PC-9 (cell line): ENCODE data around the gene N4BP2L2. TPM values are rescaled to one million over a fixed set of nuclear protein-coding genes. Genes with fewer than 3 reads are reported as not detected.

Experiments used
- BruUV-seq: library from RNA; stranded (reverse); fragments of 400-500 nt; replicated peaks from 2 replicates; lab custom pipeline; 2021; lab: Mats Ljungman, UMichigan
- CTCF ChIA-PET: fragments of 300-600 bp; sonication (Branson Sonifier 250); formaldehyde crosslinking; loops from one replicate; lab custom pipeline; 2022; ENCODE audit warnings: antibody characterized with exemption; lab: Charles Lee
- POLR2A ChIA-PET: fragments of 300-600 bp; sonication (Branson Sonifier 250); formaldehyde crosslinking; loops from one replicate; lab custom pipeline; 2022; ENCODE audit warnings: antibody characterized with exemption; ENCODE audit not compliant: unreplicated experiment; lab: Charles Lee
- DNase-seq, 2 experiments: peaks; one replicate each; pipeline versions ENCODE4 v3.0.0 to v3.0.0-alpha.2; 2015 to 2022; ENCODE audit warnings: mixed read lengths in 1 of 2
- H2AFZ ChIP-seq: fragments of 200-600 bp; sonication (generic); 2 replicates; pipeline ENCODE4 v1.8.1; 2017; ENCODE audit warnings: antibody characterized with exemption
- H3F3A ChIP-seq: fragments of 200-600 bp; sonication (generic); 2 replicates; pipeline ENCODE4 v1.8.1; 2017; ENCODE audit warnings: antibody characterized with exemption, mild to moderate bottlenecking, low read depth; ENCODE audit not compliant: insufficient read depth
- H3K27ac ChIP-seq: fragments of 200-600 bp; sonication (generic); 2 replicates; pipeline ENCODE4 v1.6.1; 2016; ENCODE audit warnings: mixed run types
- H3K27me3 ChIP-seq: fragments of 200-600 bp; sonication (generic); 2 replicates; pipeline ENCODE4 v1.6.1; 2016; ENCODE audit warnings: low read depth, mixed run types; ENCODE audit not compliant: insufficient read depth
- H3K36me3 ChIP-seq: fragments of 200-600 bp; sonication (generic); 2 replicates; pipeline ENCODE4 v1.6.1; 2016; ENCODE audit warnings: low read depth, mixed run types
- H3K4me1 ChIP-seq: fragments of 200-600 bp; sonication (generic); replicated peaks from 2 replicates; pipeline ENCODE4 v1.6.1; 2016; ENCODE audit warnings: mixed run types; ENCODE audit not compliant: insufficient read depth
- H3K4me2 ChIP-seq: fragments of 200-600 bp; sonication (generic); 2 replicates; pipeline ENCODE4 v1.6.1; 2017; ENCODE audit warnings: mixed run types
- H3K4me3 ChIP-seq: fragments of 200-600 bp; sonication (generic); 2 replicates; pipeline ENCODE4 v1.6.1; 2016; ENCODE audit warnings: mixed run types
- H3K79me2 ChIP-seq: fragments of 200-600 bp; sonication (generic); 2 replicates; pipeline ENCODE4 v1.6.1; 2017; ENCODE audit warnings: low read depth, mixed run types
- H3K9me2 ChIP-seq: fragments of 200-600 bp; sonication (generic); 2 replicates; pipeline ENCODE4 v1.8.1; 2017; ENCODE audit warnings: mild to moderate bottlenecking; ENCODE audit not compliant: insufficient read depth
- H3K9me3 ChIP-seq: fragments of 200-600 bp; sonication (generic); 2 replicates; pipeline ENCODE4 v1.8.1; 2016; ENCODE audit warnings: low read depth; ENCODE audit not compliant: insufficient read depth
- H4K20me1 ChIP-seq: fragments of 200-600 bp; sonication (generic); 2 replicates; pipeline ENCODE4 v1.8.1; 2017; ENCODE audit not compliant: insufficient read depth
- EZH2 ChIP-seq: fragments of 200-600 bp; sonication (generic); IDR thresholded peaks from 2 replicates; pipeline ENCODE4 v1.8.0; 2017; ENCODE audit warnings: antibody characterized with exemption, low read depth
- intact Hi-C: fragments of 100-400 bp; cut with micrococcal nuclease; formaldehyde crosslinking; loops from one replicate; pipeline ENCODE4 v1.10.0; 2022; ENCODE audit not compliant: unreplicated experiment
- total RNA-seq: library from RNA; stranded (reverse); gene quantifications from 2 replicates; pipeline ENCODE4 v1.2.3, GENCODE V29; 2021
- TF ChIP-seq, protein P1 (sequence below): fragments of 200-600 bp; sonication (generic); conservative IDR thresholded peaks from 2 replicates; pipeline ENCODE4 v1.6.1; 2017; ENCODE audit warnings: mixed run types, antibody characterized with exemption, mild to moderate bottlenecking, moderate library complexity

N4BP2L2 gene
- total RNA-seq, 1 experiment from 2014 or later: 81.3 TPM

DNA sequence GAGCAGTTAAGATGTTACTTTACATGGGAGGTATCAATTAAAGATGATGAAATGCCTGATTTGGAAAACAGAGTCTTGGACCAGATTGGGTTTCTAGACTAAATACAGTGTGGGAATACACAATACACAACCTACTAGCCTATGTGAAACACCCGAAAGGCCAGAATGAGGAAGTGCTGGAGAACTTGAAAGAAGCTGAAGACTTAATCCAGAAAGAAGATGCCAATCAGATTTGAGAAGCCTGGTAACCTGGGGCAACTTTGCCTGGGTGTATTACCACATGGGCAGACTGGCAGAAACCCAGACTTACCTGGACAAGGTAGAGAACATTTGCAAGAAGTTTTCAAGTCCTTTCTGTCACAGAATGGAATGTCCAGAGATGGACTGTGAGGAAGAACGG, 153.9 kb downstream of the N4BP2L2 start:
- no TSS peak for BruUV-seq

DNA sequence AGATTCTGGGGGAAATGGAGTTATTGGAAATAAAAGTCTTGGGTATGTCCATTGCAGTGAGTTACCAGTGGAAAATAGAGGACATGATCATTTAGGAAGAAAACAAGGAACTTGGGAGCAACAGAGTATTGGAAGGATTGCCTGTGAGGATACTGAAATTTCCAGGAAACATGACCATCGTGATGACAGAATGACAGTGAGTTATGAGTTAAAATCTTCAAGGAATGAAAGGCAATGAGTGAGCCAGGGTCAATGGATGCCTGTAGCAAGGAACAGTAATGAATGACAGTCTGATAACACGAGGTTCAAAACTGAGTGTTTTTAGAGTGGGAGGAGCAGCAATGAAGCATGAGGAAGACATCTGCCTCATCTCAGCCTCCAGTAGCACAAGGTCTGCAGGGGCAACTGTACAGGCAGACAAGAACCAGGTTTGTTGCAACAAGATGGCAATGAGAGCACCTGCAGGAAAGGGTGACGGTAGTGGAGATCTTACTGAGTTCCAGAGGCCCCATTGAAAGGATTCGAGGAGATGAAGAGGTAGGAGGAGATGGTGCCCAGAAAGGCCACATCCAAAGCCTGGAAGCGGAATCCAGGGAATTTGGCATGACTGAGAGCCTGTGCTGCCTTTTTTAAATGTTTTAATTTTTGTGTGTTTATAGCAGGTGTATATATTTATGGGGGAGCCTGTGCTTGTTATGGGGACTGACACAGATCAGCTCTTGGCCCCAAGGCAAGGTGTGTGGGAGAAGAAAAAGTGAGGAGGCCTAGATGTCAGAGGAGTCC, 154.6 kb downstream of the N4BP2L2 start:
- H3K4me1 ChIP-seq: no peaks in the 10 kb centered on the region
- no TSS peak for BruUV-seq
- H3K9me3 ChIP-seq: no peaks in the 10 kb centered on the region
- TF ChIP-seq, protein P1, sequence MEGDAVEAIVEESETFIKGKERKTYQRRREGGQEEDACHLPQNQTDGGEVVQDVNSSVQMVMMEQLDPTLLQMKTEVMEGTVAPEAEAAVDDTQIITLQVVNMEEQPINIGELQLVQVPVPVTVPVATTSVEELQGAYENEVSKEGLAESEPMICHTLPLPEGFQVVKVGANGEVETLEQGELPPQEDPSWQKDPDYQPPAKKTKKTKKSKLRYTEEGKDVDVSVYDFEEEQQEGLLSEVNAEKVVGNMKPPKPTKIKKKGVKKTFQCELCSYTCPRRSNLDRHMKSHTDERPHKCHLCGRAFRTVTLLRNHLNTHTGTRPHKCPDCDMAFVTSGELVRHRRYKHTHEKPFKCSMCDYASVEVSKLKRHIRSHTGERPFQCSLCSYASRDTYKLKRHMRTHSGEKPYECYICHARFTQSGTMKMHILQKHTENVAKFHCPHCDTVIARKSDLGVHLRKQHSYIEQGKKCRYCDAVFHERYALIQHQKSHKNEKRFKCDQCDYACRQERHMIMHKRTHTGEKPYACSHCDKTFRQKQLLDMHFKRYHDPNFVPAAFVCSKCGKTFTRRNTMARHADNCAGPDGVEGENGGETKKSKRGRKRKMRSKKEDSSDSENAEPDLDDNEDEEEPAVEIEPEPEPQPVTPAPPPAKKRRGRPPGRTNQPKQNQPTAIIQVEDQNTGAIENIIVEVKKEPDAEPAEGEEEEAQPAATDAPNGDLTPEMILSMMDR: no peak
- no peak for TF ChIP-seq EZH2
- no peak for DNase-seq
- intact Hi-C loops: no loop called here
- H3K4me3 ChIP-seq: no peak overlapping the region
- H3F3A ChIP-seq: no peaks in the 10 kb centered on the region
- ChIA-PET CTCF (no interaction called here), POLR2A (no interaction called here)
- H3K9me2 ChIP-seq: no peaks in the 10 kb centered on the region
- no peak overlapping the region for H3K27ac ChIP-seq
- no peaks in the 10 kb centered on the region for H3K79me2 ChIP-seq
- H4K20me1 ChIP-seq: no peaks in the 10 kb centered on the region
- H3K27me3 ChIP-seq: no peaks in the 10 kb centered on the region
- no peak overlapping the region for H3K4me2 ChIP-seq
- H3K36me3 ChIP-seq: no peaks in the 10 kb centered on the region; the same call in 1 of the 2 replicates
- no peak overlapping the region for H2AFZ ChIP-seq

More for the DNA sequence above, 153.9 kb downstream of the N4BP2L2 start:
- ChIA-PET CTCF (no interaction called here), POLR2A (no interaction called here)
- H3K9me2 ChIP-seq: no peaks in the 10 kb centered on the region
- no peak for DNase-seq
- no peaks in the 10 kb centered on the region for H3K9me3 ChIP-seq
- H3F3A ChIP-seq: no peaks in the 10 kb centered on the region
- no peaks in the 10 kb centered on the region for H3K79me2 ChIP-seq
- H2AFZ ChIP-seq: no peak overlapping the region
- H3K27ac ChIP-seq: no peak overlapping the region
- intact Hi-C loops: no loop called here
- H3K4me2 ChIP-seq: no peak overlapping the region
- no peak overlapping the region for H3K4me3 ChIP-seq
- no peaks in the 10 kb centered on the region for H3K4me1 ChIP-seq
- H4K20me1 ChIP-seq: no peaks in the 10 kb centered on the region
- no peaks in the 10 kb centered on the region; the same call in 1 of the 2 replicates for H3K36me3 ChIP-seq
- no peaks in the 10 kb centered on the region for H3K27me3 ChIP-seq
- TF ChIP-seq EZH2: no peak
- TF ChIP-seq, protein P1: no peak

Other genes with a start within 250 kb of the N4BP2L2 start
- 0.37 and 0.43 TPM in 2 replicates for gene ZAR1L, start 223.4 kb downstream of the N4BP2L2 start, total RNA-seq
- 11.4 and 14.5 TPM in 2 replicates for gene BRCA2, start 223.3 kb downstream of the N4BP2L2 start, total RNA-seq
- 3.0 and 4.0 TPM in 2 replicates for gene N4BP2L1, start 110.7 kb downstream of the N4BP2L2 start, total RNA-seq
- 37.1 and 37.6 TPM in 2 replicates for gene PDS5B, start 47.7 kb upstream of the N4BP2L2 start, total RNA-seq